DND-41 (cell line): ENCODE results near the gene PRDX5.

ENCODE experiments used
- ATAC-seq: fragments of 200-7000 bp; cut with Tn5 transposase; 3 replicates; pipeline ENCODE4 v1.9.1; 2021; ENCODE audit warnings: low read depth; ENCODE audit not compliant: insufficient read depth
- DNase-seq: peaks from one replicate; pipeline ENCODE4 v3.0.0-alpha.2; 2020
- H2AFZ ChIP-seq: 2 replicates; pipeline ENCODE4 v1.6.0; 2012; ENCODE audit warnings: low read depth, low read length
- H3K27ac ChIP-seq: 2 replicates; pipeline ENCODE4 v1.5.1; 2012; ENCODE audit warnings: low read length, inconsistent platforms
- H3K27me3 ChIP-seq: fragments of 200-600 bp; sonication (generic); 2 replicates; pipeline ENCODE4 v1.6.0; 2012; ENCODE audit warnings: low read length, mild to moderate bottlenecking, inconsistent platforms; ENCODE audit not compliant: insufficient read depth, poor library complexity
- H3K36me3 ChIP-seq: 2 replicates; pipeline ENCODE4 v1.5.1; 2012; ENCODE audit warnings: low read length, inconsistent platforms; ENCODE audit not compliant: insufficient read depth
- H3K4me1 ChIP-seq: 2 replicates; pipeline ENCODE4 v1.5.1; 2012; ENCODE audit warnings: mild to moderate bottlenecking, low read length; ENCODE audit not compliant: insufficient read depth
- H3K4me2 ChIP-seq: 2 replicates; pipeline ENCODE4 v1.6.0; 2012; ENCODE audit warnings: mild to moderate bottlenecking, moderate library complexity, low read length, inconsistent platforms; ENCODE audit not compliant: insufficient read depth
- H3K4me3 ChIP-seq, 2 experiments: fragments of 200-600 bp in 1 of 2; shearing (Covaris generic) in 1 of 2; 2 replicates each; pipeline ENCODE4 v1.5.1; 2012 to 2016; ENCODE audit warnings: inconsistent platforms in 2 of 2, low read length in 2 of 2, mild to moderate bottlenecking in 2 of 2, low read depth in 1 of 2, moderate library complexity in 1 of 2
- H3K79me2 ChIP-seq: 2 replicates; pipeline ENCODE4 v1.6.0; 2012; ENCODE audit warnings: low read length, inconsistent platforms; ENCODE audit not compliant: insufficient read depth
- H3K9ac ChIP-seq: 2 replicates; pipeline ENCODE4 v1.6.0; 2012; ENCODE audit warnings: low read depth, mild to moderate bottlenecking, inconsistent platforms, low read length, moderate library complexity
- H3K9me3 ChIP-seq: 2 replicates; pipeline ENCODE4 v1.5.1; 2012; ENCODE audit warnings: low read length, moderate library complexity, mild to moderate bottlenecking, inconsistent platforms; ENCODE audit not compliant: insufficient read depth, severe bottlenecking
- H4K20me1 ChIP-seq: 2 replicates; pipeline ENCODE4 v1.6.0; 2012; ENCODE audit warnings: low read length; ENCODE audit not compliant: insufficient read depth
- EZH2 ChIP-seq: IDR thresholded peaks from 3 replicates; pipeline ENCODE4 v1.6.1; 2012; ENCODE audit warnings: borderline replicate concordance, low read depth, mild to moderate bottlenecking, moderate library complexity, low read length, inconsistent platforms; ENCODE audit not compliant: severe bottlenecking
- TF ChIP-seq, protein P1 (sequence below): IDR thresholded peaks from 2 replicates; pipeline ENCODE4 v1.5.1; 2012; ENCODE audit warnings: borderline replicate concordance, low read length, moderate library complexity, mild to moderate bottlenecking; ENCODE audit not compliant: poor library complexity, severe bottlenecking; ENCODE audit errors: extremely low read depth

Gene PRDX5

DNA sequence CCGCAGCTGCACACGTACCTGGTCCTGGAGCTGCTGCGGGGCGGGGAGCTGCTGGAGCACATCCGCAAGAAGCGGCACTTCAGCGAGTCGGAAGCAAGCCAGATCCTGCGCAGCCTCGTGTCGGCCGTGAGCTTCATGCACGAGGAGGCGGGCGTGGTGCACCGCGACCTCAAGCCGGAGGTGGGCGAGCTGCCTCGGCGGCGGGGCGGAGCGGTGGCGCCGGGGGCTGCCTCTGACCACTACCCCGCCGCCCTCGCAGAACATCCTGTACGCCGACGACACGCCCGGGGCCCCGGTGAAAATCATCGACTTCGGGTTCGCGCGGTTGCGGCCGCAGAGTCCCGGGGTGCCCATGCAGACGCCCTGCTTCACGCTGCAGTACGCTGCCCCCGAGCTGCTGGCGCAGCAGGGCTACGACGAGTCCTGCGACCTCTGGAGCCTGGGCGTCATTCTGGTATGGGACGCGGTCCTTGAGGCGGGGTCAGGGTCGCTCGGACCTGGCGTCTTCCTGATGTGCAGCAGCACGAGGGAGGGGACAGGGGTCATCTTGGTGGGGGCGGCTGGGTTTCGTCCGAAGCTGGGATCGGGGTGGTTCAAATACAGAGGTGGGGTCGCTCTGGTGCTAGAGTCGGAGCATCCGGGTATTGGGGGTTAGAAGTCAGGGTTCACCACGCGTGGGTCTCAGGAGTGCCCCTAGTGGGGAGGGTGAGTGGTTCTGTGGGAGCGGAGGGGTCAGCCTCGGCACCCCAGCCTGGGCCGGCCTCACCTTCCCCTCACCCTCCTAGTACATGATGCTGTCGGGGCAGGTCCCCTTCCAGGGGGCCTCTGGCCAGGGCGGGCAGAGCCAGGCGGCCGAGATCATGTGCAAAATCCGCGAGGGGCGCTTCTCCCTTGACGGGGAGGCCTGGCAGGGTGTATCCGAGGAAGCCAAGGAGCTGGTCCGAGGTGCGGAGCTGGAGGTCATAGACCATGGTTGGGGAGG is 51.8 kb downstream of the PRDX5 start:
- Histone ChIP-seq H3K4me2 (no peak overlapping the region), H3K27ac (no peak overlapping the region)
- TF ChIP-seq EZH2, result no peak
- TF ChIP-seq, protein P1, sequence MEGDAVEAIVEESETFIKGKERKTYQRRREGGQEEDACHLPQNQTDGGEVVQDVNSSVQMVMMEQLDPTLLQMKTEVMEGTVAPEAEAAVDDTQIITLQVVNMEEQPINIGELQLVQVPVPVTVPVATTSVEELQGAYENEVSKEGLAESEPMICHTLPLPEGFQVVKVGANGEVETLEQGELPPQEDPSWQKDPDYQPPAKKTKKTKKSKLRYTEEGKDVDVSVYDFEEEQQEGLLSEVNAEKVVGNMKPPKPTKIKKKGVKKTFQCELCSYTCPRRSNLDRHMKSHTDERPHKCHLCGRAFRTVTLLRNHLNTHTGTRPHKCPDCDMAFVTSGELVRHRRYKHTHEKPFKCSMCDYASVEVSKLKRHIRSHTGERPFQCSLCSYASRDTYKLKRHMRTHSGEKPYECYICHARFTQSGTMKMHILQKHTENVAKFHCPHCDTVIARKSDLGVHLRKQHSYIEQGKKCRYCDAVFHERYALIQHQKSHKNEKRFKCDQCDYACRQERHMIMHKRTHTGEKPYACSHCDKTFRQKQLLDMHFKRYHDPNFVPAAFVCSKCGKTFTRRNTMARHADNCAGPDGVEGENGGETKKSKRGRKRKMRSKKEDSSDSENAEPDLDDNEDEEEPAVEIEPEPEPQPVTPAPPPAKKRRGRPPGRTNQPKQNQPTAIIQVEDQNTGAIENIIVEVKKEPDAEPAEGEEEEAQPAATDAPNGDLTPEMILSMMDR, result peak; percentile 35

DNA sequence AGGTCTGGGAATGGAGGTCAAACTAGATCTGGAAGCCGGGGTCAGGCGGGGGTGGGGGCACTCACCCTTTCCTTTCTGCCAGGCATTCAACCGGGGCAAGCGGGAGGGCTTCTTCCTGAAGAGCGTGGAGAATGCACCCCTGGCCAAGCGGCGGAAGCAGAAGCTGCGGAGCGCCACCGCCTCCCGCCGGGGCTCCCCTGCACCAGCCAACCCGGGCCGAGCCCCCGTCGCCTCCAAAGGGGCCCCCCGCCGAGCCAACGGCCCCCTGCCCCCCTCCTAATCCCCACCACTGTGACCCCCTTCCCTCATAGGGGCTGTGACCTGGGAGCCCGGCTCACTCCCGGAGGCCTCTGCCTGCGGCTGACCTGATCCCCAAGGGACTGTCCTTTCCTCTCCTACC is 53.3 kb downstream of the PRDX5 start:
- H3K27ac ChIP-seq, result no peak overlapping the region
- no peak overlapping the region for H3K4me2 ChIP-seq
- H3K9me3 ChIP-seq, result no peaks in the 10 kb centered on the region
- DNase-seq (no peak), ATAC-seq (no peak)
- no peaks in the 10 kb centered on the region for H3K27me3 ChIP-seq
- H4K20me1 ChIP-seq, result no peaks in the 10 kb centered on the region
- H3K79me2 ChIP-seq, result no peaks in the 10 kb centered on the region
- H3K9ac ChIP-seq, result no peak overlapping the region
- peaks cover 32% of the 10 kb centered on the region for H3K36me3 ChIP-seq
- TF ChIP-seq, protein P1, result no peak
- no peak for TF ChIP-seq EZH2
- H3K4me1 ChIP-seq, result no peaks in the 10 kb centered on the region
- no peak overlapping the region for H3K4me3 ChIP-seq
- no peak overlapping the region for H2AFZ ChIP-seq

More for the DNA sequence above, 51.8 kb downstream of the PRDX5 start:
- H3K4me1 ChIP-seq, result no peaks in the 10 kb centered on the region
- no peaks in the 10 kb centered on the region for H3K27me3 ChIP-seq
- 0 out of 2 replicates have a peak, but pooled peaks cover 3% of the 10 kb centered on the region for H4K20me1 ChIP-seq
- no peak overlapping the region for H2AFZ ChIP-seq
- H3K79me2 ChIP-seq, result no peaks in the 10 kb centered on the region
- no peak overlapping the region for H3K9ac ChIP-seq
- no peak for ATAC-seq
- H3K36me3 ChIP-seq, result peaks cover 44% of the 10 kb centered on the region
- DNase-seq, result no peak
- no peak overlapping the region for H3K4me3 ChIP-seq
- no peaks in the 10 kb centered on the region for H3K9me3 ChIP-seq
